Measurements from ENCODE around the gene ANKRD13C.
A peak's percentile ranks its signal among the peaks of the same experiment; 100 is the strongest.

The ANKRD13C gene, protein sequence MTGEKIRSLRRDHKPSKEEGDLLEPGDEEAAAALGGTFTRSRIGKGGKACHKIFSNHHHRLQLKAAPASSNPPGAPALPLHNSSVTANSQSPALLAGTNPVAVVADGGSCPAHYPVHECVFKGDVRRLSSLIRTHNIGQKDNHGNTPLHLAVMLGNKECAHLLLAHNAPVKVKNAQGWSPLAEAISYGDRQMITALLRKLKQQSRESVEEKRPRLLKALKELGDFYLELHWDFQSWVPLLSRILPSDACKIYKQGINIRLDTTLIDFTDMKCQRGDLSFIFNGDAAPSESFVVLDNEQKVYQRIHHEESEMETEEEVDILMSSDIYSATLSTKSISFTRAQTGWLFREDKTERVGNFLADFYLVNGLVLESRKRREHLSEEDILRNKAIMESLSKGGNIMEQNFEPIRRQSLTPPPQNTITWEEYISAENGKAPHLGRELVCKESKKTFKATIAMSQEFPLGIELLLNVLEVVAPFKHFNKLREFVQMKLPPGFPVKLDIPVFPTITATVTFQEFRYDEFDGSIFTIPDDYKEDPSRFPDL

DNA sequence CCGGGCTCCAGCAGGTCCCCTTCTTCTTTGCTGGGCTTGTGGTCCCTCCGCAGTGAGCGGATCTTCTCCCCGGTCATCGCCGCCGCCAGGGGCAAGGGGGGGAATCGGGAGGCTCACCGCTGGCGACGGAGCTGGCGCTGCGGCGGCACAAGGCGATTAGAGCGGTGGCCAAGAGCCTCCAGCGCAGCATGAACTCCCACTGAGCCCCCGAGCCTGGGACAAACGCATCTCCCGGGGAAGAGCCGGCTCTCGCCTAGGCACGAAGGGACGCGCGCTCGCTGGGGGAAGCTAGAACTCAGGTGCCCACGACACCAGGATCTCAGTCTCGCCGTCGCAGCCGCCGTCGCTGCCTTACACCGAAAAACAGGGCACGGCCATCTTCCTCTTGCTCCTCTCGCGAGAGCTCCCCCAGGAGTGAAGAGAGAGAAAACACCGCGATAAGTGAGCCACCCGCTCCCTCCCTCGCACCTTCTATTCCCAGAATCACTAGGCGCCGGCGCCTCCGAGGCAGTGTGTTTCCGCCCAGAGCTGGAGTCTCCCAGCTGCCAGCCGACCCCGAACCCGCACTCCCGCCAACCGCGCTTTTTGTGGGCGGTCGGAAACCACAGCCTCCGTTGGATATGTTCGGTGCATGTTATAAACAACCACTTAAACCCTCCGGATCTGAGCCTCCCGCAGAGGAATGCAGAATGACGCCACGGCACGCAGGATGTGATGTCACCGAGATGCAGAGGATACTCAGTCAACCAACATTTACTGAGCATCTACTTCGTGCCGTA, at the start of gene ANKRD13C:
Gene ANKRD13C (minus strand): TSS at position 391 of the 779 bp plus-strand sequence. CDS start 314 bp downstream, at position 77.
- Histone ChIP-seq H3K4me1 (ENCODE audit: control insufficient read depth in 5 of 5, insufficient read depth in 5 of 5, low read length in 5 of 5) (peaks cover 0 to 34% (median 31%) of the 10 kb centered on the region in 5 donors), H3K4me3 (ENCODE audit: low read depth in 1 of 5, low read length in 5 of 5) (peak within 1 kb of the TSS; percentile 97 to 99 (median 98)), H3K27ac (ENCODE audit: low read depth, low read length) (peak within 1 kb of the TSS; percentile 63), H3K9me3 (ENCODE audit: control insufficient read depth in 5 of 5, low read length in 5 of 5) (no peaks in the 10 kb centered on the region), H3K9ac (ENCODE audit: low read length in 5 of 5) (peak within 1 kb of the TSS; percentile 87 to 98 (median 97)), H3K27me3 (ENCODE audit: control insufficient read depth in 5 of 5, insufficient read depth in 4 of 5, low read length in 5 of 5) (no peaks in the 10 kb centered on the region), H3K36me3 (ENCODE audit: control insufficient read depth in 5 of 5, insufficient read depth in 5 of 5, low read length in 5 of 5) (peaks cover 0 to 4% (median 0%) of the 10 kb centered on the region in 5 donors)

DNA sequence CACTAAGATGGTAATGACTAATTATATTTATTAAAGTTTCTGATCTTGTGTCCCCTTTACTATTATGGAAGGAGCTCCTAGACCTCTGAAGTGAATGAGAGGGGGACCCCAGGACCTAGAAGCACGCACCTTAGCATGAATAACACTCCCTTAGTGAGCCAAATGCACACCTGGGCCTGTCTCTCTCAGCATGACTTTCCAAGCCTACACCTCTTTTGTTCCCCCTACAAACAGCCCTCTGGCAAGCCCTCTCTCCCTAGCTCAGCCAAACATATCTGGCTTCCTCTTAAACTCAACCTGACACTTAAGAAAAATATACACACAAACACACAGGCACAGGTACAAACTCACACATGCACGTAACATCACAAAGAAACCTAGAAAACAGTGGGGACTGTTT, 49.2 kb upstream of the ANKRD13C start:
- H3K9ac ChIP-seq (ENCODE audit: low read length in 5 of 5): no peak overlapping the region
- no peak overlapping the region for H3K27ac ChIP-seq (ENCODE audit: low read depth, low read length)
- H3K4me1 ChIP-seq (ENCODE audit: control insufficient read depth in 5 of 5, insufficient read depth in 5 of 5, low read length in 5 of 5): peaks cover 0 to 13% (median 0%) of the 10 kb centered on the region in 5 donors
- H3K4me3 ChIP-seq (ENCODE audit: low read depth in 1 of 5, low read length in 5 of 5): no peak overlapping the region
- no peaks in the 10 kb centered on the region for H3K36me3 ChIP-seq (ENCODE audit: control insufficient read depth in 5 of 5, insufficient read depth in 5 of 5, low read length in 5 of 5)
- no peaks in the 10 kb centered on the region for H3K9me3 ChIP-seq (ENCODE audit: control insufficient read depth in 5 of 5, low read length in 5 of 5)
- H3K27me3 ChIP-seq (ENCODE audit: control insufficient read depth in 5 of 5, insufficient read depth in 4 of 5, low read length in 5 of 5): no peaks in the 10 kb centered on the region

GRCh38 chr1:70401974-70402373, 47.5 kb upstream of the ANKRD13C start:
- H3K4me3 ChIP-seq (ENCODE audit: low read depth in 1 of 5, low read length in 5 of 5): no peak overlapping the region
- no peaks in the 10 kb centered on the region for H3K27me3 ChIP-seq (ENCODE audit: control insufficient read depth in 5 of 5, insufficient read depth in 4 of 5, low read length in 5 of 5)
- peaks cover 0 to 13% (median 0%) of the 10 kb centered on the region in 5 donors for H3K4me1 ChIP-seq (ENCODE audit: control insufficient read depth in 5 of 5, insufficient read depth in 5 of 5, low read length in 5 of 5)
- H3K27ac ChIP-seq (ENCODE audit: low read depth, low read length): no peak overlapping the region
- H3K36me3 ChIP-seq (ENCODE audit: control insufficient read depth in 5 of 5, insufficient read depth in 5 of 5, low read length in 5 of 5): no peaks in the 10 kb centered on the region
- H3K9ac ChIP-seq (ENCODE audit: low read length in 5 of 5): no peak overlapping the region
- H3K9me3 ChIP-seq (ENCODE audit: control insufficient read depth in 5 of 5, low read length in 5 of 5): no peaks in the 10 kb centered on the region

DNA sequence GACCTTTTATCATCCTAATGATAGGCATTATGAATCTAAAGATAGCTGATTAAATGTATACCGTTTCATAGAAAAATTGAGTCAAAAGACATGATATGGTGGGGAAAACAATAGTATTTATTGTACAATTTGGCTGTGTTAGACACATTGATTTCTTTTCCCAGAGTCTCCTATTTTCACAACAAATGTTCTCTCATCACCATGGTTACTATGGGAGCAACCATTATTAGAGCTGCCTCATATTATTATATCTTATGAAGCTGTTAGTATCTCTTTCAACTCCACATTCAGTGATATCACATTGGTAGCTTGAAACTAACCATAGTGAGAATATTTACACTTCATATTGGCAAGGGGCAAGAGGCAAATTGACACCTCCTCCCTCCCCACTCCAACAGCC, 45.8 kb upstream of the ANKRD13C start:
- no peaks in the 10 kb centered on the region for H3K36me3 ChIP-seq (ENCODE audit: control insufficient read depth in 5 of 5, insufficient read depth in 5 of 5, low read length in 5 of 5)
- no peak overlapping the region for H3K4me3 ChIP-seq (ENCODE audit: low read depth in 1 of 5, low read length in 5 of 5)
- no peaks in the 10 kb centered on the region for H3K27me3 ChIP-seq (ENCODE audit: control insufficient read depth in 5 of 5, insufficient read depth in 4 of 5, low read length in 5 of 5)
- H3K9me3 ChIP-seq (ENCODE audit: control insufficient read depth in 5 of 5, low read length in 5 of 5): no peaks in the 10 kb centered on the region
- H3K27ac ChIP-seq (ENCODE audit: low read depth, low read length): no peak overlapping the region
- no peaks in the 10 kb centered on the region for H3K4me1 ChIP-seq (ENCODE audit: control insufficient read depth in 5 of 5, insufficient read depth in 5 of 5, low read length in 5 of 5)
- H3K9ac ChIP-seq (ENCODE audit: low read length in 5 of 5): no peak overlapping the region

- Histone ChIP-seq H3K9me3 (ENCODE audit: control insufficient read depth in 5 of 5, low read length in 5 of 5) (no peaks in the 10 kb centered on the region), H3K27me3 (ENCODE audit: control insufficient read depth in 5 of 5, insufficient read depth in 4 of 5, low read length in 5 of 5) (no peaks in the 10 kb centered on the region), H3K27ac (ENCODE audit: low read depth, low read length) (no peak overlapping the region), H3K36me3 (ENCODE audit: control insufficient read depth in 5 of 5, insufficient read depth in 5 of 5, low read length in 5 of 5) (no peaks in the 10 kb centered on the region), H3K4me1 (ENCODE audit: control insufficient read depth in 5 of 5, insufficient read depth in 5 of 5, low read length in 5 of 5) (no peaks in the 10 kb centered on the region), H3K9ac (ENCODE audit: low read length in 5 of 5) (no peak overlapping the region), H3K4me3 (ENCODE audit: low read depth in 1 of 5, low read length in 5 of 5) (no peak overlapping the region)
Measured at GRCh38 chr1:70397013-70397412, 42.5 kb upstream of the ANKRD13C start.

- Histone ChIP-seq H3K27ac (ENCODE audit: low read depth, low read length) (no peak overlapping the region), H3K9me3 (ENCODE audit: control insufficient read depth in 5 of 5, low read length in 5 of 5) (no peaks in the 10 kb centered on the region), H3K4me3 (ENCODE audit: low read depth in 1 of 5, low read length in 5 of 5) (no peak overlapping the region), H3K27me3 (ENCODE audit: control insufficient read depth in 5 of 5, insufficient read depth in 4 of 5, low read length in 5 of 5) (no peaks in the 10 kb centered on the region), H3K36me3 (ENCODE audit: control insufficient read depth in 5 of 5, insufficient read depth in 5 of 5, low read length in 5 of 5) (no peaks in the 10 kb centered on the region), H3K9ac (ENCODE audit: low read length in 5 of 5) (no peak overlapping the region), H3K4me1 (ENCODE audit: control insufficient read depth in 5 of 5, insufficient read depth in 5 of 5, low read length in 5 of 5) (no peaks in the 10 kb centered on the region)
Measured at GRCh38 chr1:70396607-70397006, 42.1 kb upstream of the ANKRD13C start.

- Histone ChIP-seq H3K9ac (ENCODE audit: low read length in 5 of 5) (no peak overlapping the region), H3K4me3 (ENCODE audit: low read depth in 1 of 5, low read length in 5 of 5) (no peak overlapping the region), H3K27ac (ENCODE audit: low read depth, low read length) (no peak overlapping the region), H3K4me1 (ENCODE audit: control insufficient read depth in 5 of 5, insufficient read depth in 5 of 5, low read length in 5 of 5) (no peaks in the 10 kb centered on the region), H3K9me3 (ENCODE audit: control insufficient read depth in 5 of 5, low read length in 5 of 5) (no peaks in the 10 kb centered on the region), H3K36me3 (ENCODE audit: control insufficient read depth in 5 of 5, insufficient read depth in 5 of 5, low read length in 5 of 5) (no peaks in the 10 kb centered on the region), H3K27me3 (ENCODE audit: control insufficient read depth in 5 of 5, insufficient read depth in 4 of 5, low read length in 5 of 5) (no peaks in the 10 kb centered on the region)
Measured at GRCh38 chr1:70392626-70393025, 38.1 kb upstream of the ANKRD13C start.

GRCh38 chr1:70387507-70387906, 33.0 kb upstream of the ANKRD13C start:
- no peaks in the 10 kb centered on the region for H3K9me3 ChIP-seq (ENCODE audit: control insufficient read depth in 5 of 5, low read length in 5 of 5)
- no peak overlapping the region for H3K4me3 ChIP-seq (ENCODE audit: low read depth in 1 of 5, low read length in 5 of 5)
- no peak overlapping the region for H3K9ac ChIP-seq (ENCODE audit: low read length in 5 of 5)
- no peaks in the 10 kb centered on the region for H3K4me1 ChIP-seq (ENCODE audit: control insufficient read depth in 5 of 5, insufficient read depth in 5 of 5, low read length in 5 of 5)
- H3K27me3 ChIP-seq (ENCODE audit: control insufficient read depth in 5 of 5, insufficient read depth in 4 of 5, low read length in 5 of 5): no peaks in the 10 kb centered on the region
- H3K36me3 ChIP-seq (ENCODE audit: control insufficient read depth in 5 of 5, insufficient read depth in 5 of 5, low read length in 5 of 5): no peaks in the 10 kb centered on the region
- H3K27ac ChIP-seq (ENCODE audit: low read depth, low read length): no peak overlapping the region

GRCh38 chr1:70386121-70386520, 31.6 kb upstream of the ANKRD13C start:
- H3K27ac ChIP-seq (ENCODE audit: low read depth, low read length): no peak overlapping the region
- no peak overlapping the region for H3K9ac ChIP-seq (ENCODE audit: low read length in 5 of 5)
- H3K27me3 ChIP-seq (ENCODE audit: control insufficient read depth in 5 of 5, insufficient read depth in 4 of 5, low read length in 5 of 5): no peaks in the 10 kb centered on the region

GRCh38 chr1:70385477-70385876, 31.0 kb upstream of the ANKRD13C start:
- Histone ChIP-seq H3K9me3 (ENCODE audit: control insufficient read depth in 5 of 5, low read length in 5 of 5) (no peaks in the 10 kb centered on the region), H3K36me3 (ENCODE audit: control insufficient read depth in 5 of 5, insufficient read depth in 5 of 5, low read length in 5 of 5) (no peaks in the 10 kb centered on the region), H3K9ac (ENCODE audit: low read length in 5 of 5) (no peak overlapping the region), H3K27ac (ENCODE audit: low read depth, low read length) (no peak overlapping the region), H3K4me3 (ENCODE audit: low read depth in 1 of 5, low read length in 5 of 5) (no peak overlapping the region), H3K27me3 (ENCODE audit: control insufficient read depth in 5 of 5, insufficient read depth in 4 of 5, low read length in 5 of 5) (no peaks in the 10 kb centered on the region), H3K4me1 (ENCODE audit: control insufficient read depth in 5 of 5, insufficient read depth in 5 of 5, low read length in 5 of 5) (no peaks in the 10 kb centered on the region)

More at GRCh38 chr1:70386121-70386520, 31.6 kb upstream of the ANKRD13C start:
- H3K9me3 ChIP-seq (ENCODE audit: control insufficient read depth in 5 of 5, low read length in 5 of 5): no peaks in the 10 kb centered on the region
- no peaks in the 10 kb centered on the region for H3K4me1 ChIP-seq (ENCODE audit: control insufficient read depth in 5 of 5, insufficient read depth in 5 of 5, low read length in 5 of 5)
- H3K4me3 ChIP-seq (ENCODE audit: low read depth in 1 of 5, low read length in 5 of 5): no peak overlapping the region
- no peaks in the 10 kb centered on the region for H3K36me3 ChIP-seq (ENCODE audit: control insufficient read depth in 5 of 5, insufficient read depth in 5 of 5, low read length in 5 of 5)

All from subcutaneous abdominal adipose tissue (tissue), 5 donors.